ENCODE data around the gene RASD2. TPM values are rescaled to one million over a fixed set of nuclear protein-coding genes. Genes with fewer than 3 reads are reported as not detected.

RASD2 gene
- polyA plus RNA-seq, 4 donors = 1.5 to 3.0 (median 2.0) TPM

DNA sequence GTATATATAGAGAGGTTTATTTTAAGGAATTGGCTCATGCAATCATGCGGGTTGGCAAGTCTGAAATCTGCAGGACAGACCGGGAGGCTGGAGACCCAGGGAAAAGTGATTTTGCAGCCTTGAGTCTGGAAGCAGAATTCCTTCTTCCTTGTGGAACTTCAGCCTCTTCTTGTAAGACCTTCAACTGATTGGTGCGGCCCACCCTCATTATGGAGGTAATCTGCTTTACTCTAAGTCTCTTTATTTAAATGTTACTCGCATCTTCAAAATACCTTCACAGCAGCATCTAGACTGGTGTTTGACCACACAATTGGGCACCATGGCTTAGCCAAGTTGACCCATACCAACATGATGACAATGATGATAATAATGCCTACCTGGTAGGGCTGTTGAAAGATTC is 58.7 kb downstream of the RASD2 start:
- DNase-seq (ENCODE audit: low read depth in 4 of 4, low spot score in 3 of 4) = no peak

DNA sequence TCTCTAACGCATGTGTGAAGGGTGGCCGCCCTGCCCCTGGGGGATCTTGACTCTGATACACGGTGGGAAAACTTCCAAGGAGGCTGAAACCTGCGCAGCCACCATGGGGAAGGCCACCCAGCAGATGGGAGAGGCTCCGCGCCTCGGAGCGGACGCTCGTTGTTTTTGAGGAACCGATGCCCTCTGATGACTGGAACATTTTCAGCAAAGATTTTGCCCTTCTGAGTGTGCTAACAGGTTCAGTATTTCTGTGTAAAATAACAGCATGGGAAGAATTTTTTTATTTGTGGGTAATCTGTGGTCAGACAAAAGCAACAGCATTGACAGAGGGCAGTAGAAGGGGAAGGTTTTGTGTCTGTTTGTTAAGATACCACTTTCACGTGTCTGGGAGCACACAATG is 59.8 kb downstream of the RASD2 start:
- DNase-seq (ENCODE audit: low read depth in 4 of 4, low spot score in 3 of 4) = no peak

DNA sequence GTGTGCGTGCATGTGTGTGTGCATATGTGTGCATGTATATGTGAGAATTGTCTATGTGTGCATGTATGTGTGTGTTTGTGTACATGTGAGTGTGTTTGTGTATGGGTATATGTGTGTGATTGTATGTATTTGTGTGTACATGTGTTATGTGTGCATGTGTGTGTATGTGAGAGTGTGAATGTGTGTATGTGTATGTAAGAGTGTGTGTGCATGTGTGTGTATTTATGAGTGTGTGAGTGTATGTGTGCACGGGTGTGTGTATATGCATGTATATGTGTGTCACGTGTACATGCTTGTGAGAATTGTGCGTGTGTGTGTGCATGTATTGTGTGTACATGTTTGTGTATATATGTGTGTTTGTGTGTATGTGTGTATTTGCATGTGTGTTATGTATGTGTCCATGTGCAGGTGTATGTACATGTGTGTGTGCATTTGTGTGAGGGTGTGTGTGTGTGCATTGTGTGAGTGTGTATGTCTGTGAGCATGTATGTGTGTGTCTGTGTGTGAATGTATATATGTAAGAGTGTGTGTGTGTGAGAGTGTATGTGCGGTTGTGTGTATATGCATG is 60.5 kb downstream of the RASD2 start:
- no peak for DNase-seq (ENCODE audit: low read depth in 4 of 4, low spot score in 3 of 4)

DNA sequence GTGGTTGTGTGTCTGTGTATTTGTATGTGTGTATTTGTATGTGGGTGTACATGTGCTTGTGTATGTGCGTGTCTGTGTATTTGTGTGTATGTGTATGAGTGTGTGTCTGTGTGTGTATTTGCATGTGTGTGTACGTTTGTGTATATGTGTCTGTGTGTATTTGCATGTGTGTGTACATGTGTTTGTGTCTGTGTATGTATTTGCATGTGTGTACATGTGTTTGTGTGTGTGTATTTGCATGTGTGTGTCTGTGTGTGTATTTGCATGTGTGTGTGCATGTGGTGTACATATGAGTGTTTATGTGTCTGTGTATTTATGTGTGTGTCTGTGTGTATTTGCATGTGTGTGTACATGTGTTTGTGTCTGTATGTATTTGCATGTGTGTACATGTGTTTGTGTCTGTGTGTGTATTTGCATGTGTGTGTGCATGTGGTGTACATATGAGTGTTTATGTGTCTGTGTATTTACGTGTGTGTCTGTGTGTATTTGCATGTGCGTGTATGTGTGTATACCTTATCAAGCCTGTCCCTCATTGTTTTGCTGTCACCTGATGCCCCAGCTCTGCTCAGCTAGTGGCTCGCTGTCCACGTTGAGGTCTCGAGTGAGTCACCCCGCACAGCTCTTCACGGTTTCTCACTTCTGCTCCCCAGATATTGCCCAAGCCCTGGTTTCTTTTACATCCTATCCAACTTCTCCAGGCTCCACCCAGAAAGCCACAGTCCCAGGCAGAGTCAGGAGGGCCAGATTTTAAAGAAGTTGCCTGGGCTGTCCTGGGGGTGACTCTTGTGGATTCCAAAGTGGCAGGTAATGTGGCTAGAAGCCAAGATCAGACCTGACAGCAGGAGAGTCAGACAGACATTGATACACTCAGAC is 61.3 kb downstream of the RASD2 start:
- DNase-seq (ENCODE audit: low read depth in 4 of 4, low spot score in 3 of 4) = no peak

Other genes starting within 250 kb of the RASD2 start
- gene TOM1, start 240.9 kb upstream of the RASD2 start, polyA plus RNA-seq (ENCODE audit: insufficient read length in 4 of 4) = 10 to 100 TPM; 33.6 to 38.7 (median 36.7) TPM
- 10 to 100 TPM; 20.0 to 50.5 (median 37.2) TPM for gene HMOX1, start 159.7 kb upstream of the RASD2 start, polyA plus RNA-seq (ENCODE audit: insufficient read length in 4 of 4)
- 10 to 100 TPM; 59.1 to 74.6 (median 64.5) TPM for gene MCM5, start 140.7 kb upstream of the RASD2 start, polyA plus RNA-seq (ENCODE audit: insufficient read length in 4 of 4)
- not detected for gene MB, start 76.5 kb downstream of the RASD2 start, polyA plus RNA-seq (ENCODE audit: insufficient read length in 4 of 4)
- gene APOL6, start 107.6 kb downstream of the RASD2 start, polyA plus RNA-seq (ENCODE audit: insufficient read length in 4 of 4) = 1 to 10 TPM; 3.7 to 4.4 (median 4.2) TPM
- under 1 TPM in 1 of 4 donors, not detected in 3; 0.22 TPM for gene APOL5, start 177.0 kb downstream of the RASD2 start, polyA plus RNA-seq (ENCODE audit: insufficient read length in 4 of 4)

Measured in left renal pelvis (tissue), 4 donors.